ENCODE data around the gene PTPRC. TPM values are rescaled to one million over a fixed set of nuclear protein-coding genes. Genes with fewer than 3 reads are reported as not detected.

The PTPRC gene
- total RNA-seq, 2 experiments from 2014 or later = 700 to 862 TPM

GRCh38 chr1:198780376-198780775, 141.5 kb downstream of the PTPRC start:
- peaks cover 2% of the 10 kb centered on the region for H3K9me3 Mint-ChIP-seq

GRCh38 chr1:198788561-198789064, 149.8 kb downstream of the PTPRC start:
- POLR2A ChIA-PET = no interaction called here
- Mint-ChIP-seq H3K9me3 (peaks cover 6% of the 10 kb centered on the region), H3K27ac (no peak overlapping the region), H3K36me3 (ENCODE audit: low read depth) (no peaks in the 10 kb centered on the region), H3K4me1 (peaks cover 6% of the 10 kb centered on the region), H3K4me3 (no peak overlapping the region), H3K27me3 (no peaks in the 10 kb centered on the region)
- CTCF ChIA-PET = interaction anchor here (0.8 to 2.2 kb wide), 6 partner anchors 11 to 675 kb away, joined by 3 to 7 read pairs (median 3); no protein-coding TSS in a partner anchor
- no peak for DNase-seq

More at GRCh38 chr1:198780376-198780775, 141.5 kb downstream of the PTPRC start:
- ChIA-PET POLR2A (no interaction called here), CTCF (no interaction called here)
- DNase-seq = no peak
- Mint-ChIP-seq H3K27ac (no peak overlapping the region), H3K4me3 (no peak overlapping the region), H3K27me3 (no peaks in the 10 kb centered on the region), H3K4me1 (peaks cover 15% of the 10 kb centered on the region), H3K36me3 (ENCODE audit: low read depth) (no peaks in the 10 kb centered on the region)

- H3K27ac Mint-ChIP-seq = no peak overlapping the region
- H3K9me3 Mint-ChIP-seq = peaks cover 27% of the 10 kb centered on the region
- peaks cover under 1% of the 10 kb centered on the region for H3K4me1 Mint-ChIP-seq
- CTCF ChIA-PET = no interaction called here
- H3K36me3 Mint-ChIP-seq (ENCODE audit: low read depth) = peaks cover 5% of the 10 kb centered on the region
- no peak overlapping the region for H3K4me3 Mint-ChIP-seq
- H3K27me3 Mint-ChIP-seq = no peaks in the 10 kb centered on the region
- DNase-seq = no peak
- POLR2A ChIA-PET = no interaction called here
Observed at GRCh38 chr1:198793714-198794113, 154.9 kb downstream of the PTPRC start.

- peaks cover 5% of the 10 kb centered on the region for H3K36me3 Mint-ChIP-seq (ENCODE audit: low read depth)
- ChIA-PET CTCF (interaction anchor here (0.7 kb wide), 1 partner anchor 14 kb away, joined by 3 read pairs; no protein-coding TSS in a partner anchor), POLR2A (no interaction called here)
- H3K4me3 Mint-ChIP-seq = no peak overlapping the region
- no peak for DNase-seq
- H3K27ac Mint-ChIP-seq = no peak overlapping the region
- peaks cover 27% of the 10 kb centered on the region for H3K9me3 Mint-ChIP-seq
- no peaks in the 10 kb centered on the region for H3K4me1 Mint-ChIP-seq
- no peaks in the 10 kb centered on the region for H3K27me3 Mint-ChIP-seq
Observed at GRCh38 chr1:198794498-198794897, 155.7 kb downstream of the PTPRC start.

- H3K27ac Mint-ChIP-seq = no peak overlapping the region
- H3K9me3 Mint-ChIP-seq = peaks cover 27% of the 10 kb centered on the region
- no peaks in the 10 kb centered on the region for H3K4me1 Mint-ChIP-seq
- H3K27me3 Mint-ChIP-seq = no peaks in the 10 kb centered on the region
- peaks cover 5% of the 10 kb centered on the region for H3K36me3 Mint-ChIP-seq (ENCODE audit: low read depth)
- no peak for DNase-seq
- CTCF ChIA-PET = interaction anchor here (2.1 kb wide), 1 partner anchor 14 kb away, joined by 5 read pairs; no protein-coding TSS in a partner anchor
- POLR2A ChIA-PET = interaction anchor here (0.6 kb wide), 1 partner anchor 419 kb away, joined by 3 read pairs; no protein-coding TSS in a partner anchor
- no peak overlapping the region for H3K4me3 Mint-ChIP-seq
Observed at GRCh38 chr1:198797656-198798055, 158.8 kb downstream of the PTPRC start.

GRCh38 chr1:198798923-198799386, 160.1 kb downstream of the PTPRC start:
- CTCF ChIA-PET = interaction anchor here (1.4 kb wide), 1 partner anchor 11 kb away, joined by 3 read pairs; no protein-coding TSS in a partner anchor

GRCh38 chr1:198805498-198806151, 166.8 kb downstream of the PTPRC start:
- CTCF ChIA-PET = no interaction called here
- Mint-ChIP-seq H3K9me3 (peaks cover 6% of the 10 kb centered on the region), H3K4me1 (peaks cover 1% of the 10 kb centered on the region), H3K36me3 (ENCODE audit: low read depth) (peaks cover 7% of the 10 kb centered on the region), H3K4me3 (no peak overlapping the region), H3K27me3 (no peaks in the 10 kb centered on the region), H3K27ac (no peak overlapping the region)
- POLR2A ChIA-PET = no interaction called here
- no peak for DNase-seq

More at GRCh38 chr1:198798923-198799386, 160.1 kb downstream of the PTPRC start:
- POLR2A ChIA-PET = no interaction called here
- no peak overlapping the region for H3K27ac Mint-ChIP-seq
- H3K9me3 Mint-ChIP-seq = peaks cover 27% of the 10 kb centered on the region
- H3K36me3 Mint-ChIP-seq (ENCODE audit: low read depth) = peaks cover 5% of the 10 kb centered on the region
- no peak overlapping the region for H3K4me3 Mint-ChIP-seq
- DNase-seq = no peak
- H3K27me3 Mint-ChIP-seq = no peaks in the 10 kb centered on the region
- H3K4me1 Mint-ChIP-seq = no peaks in the 10 kb centered on the region

GRCh38 chr1:198806861-198807260, 168.0 kb downstream of the PTPRC start:
- CTCF ChIA-PET = no interaction called here
- H3K4me3 Mint-ChIP-seq = no peak overlapping the region
- no peaks in the 10 kb centered on the region for H3K27me3 Mint-ChIP-seq
- H3K4me1 Mint-ChIP-seq = peaks cover 1% of the 10 kb centered on the region
- no peak for DNase-seq
- peaks cover 7% of the 10 kb centered on the region for H3K36me3 Mint-ChIP-seq (ENCODE audit: low read depth)
- H3K27ac Mint-ChIP-seq = no peak overlapping the region
- POLR2A ChIA-PET = no interaction called here
- H3K9me3 Mint-ChIP-seq = peaks cover 6% of the 10 kb centered on the region

Other genes with a start within 250 kb of the PTPRC start
- not detected for gene ATP6V1G3, start 98.4 kb upstream of the PTPRC start, total RNA-seq